ENCODE measurements around the gene LRRC8A. TPM values are rescaled to one million over a fixed set of nuclear protein-coding genes. Genes with fewer than 3 reads are reported as not detected.
"Not testable (repeated sequence)": the region's sequence is repeated elsewhere in the genome, so short reads cannot be mapped to it uniquely, and the experiment has no call there.

The LRRC8A gene
- total RNA-seq, 2 donors from 2014 or later = 45.3 to 65.9 TPM

GRCh38 chr9:128937310-128938165 is 55.6 kb downstream of the LRRC8A start:
- H3K27ac ChIP-seq = no peak overlapping the region
- H3K9me3 ChIP-seq = no peaks in the 10 kb centered on the region
- DNase-seq (ENCODE audit: low spot score) = no peak
- H3K27me3 ChIP-seq = no peaks in the 10 kb centered on the region
- H3K4me1 ChIP-seq = peaks cover 0 to 23% of the 10 kb centered on the region in 2 donors
- no peak for TF ChIP-seq CTCF (IDR thresholded peaks at IDR 0.05)
- no peak overlapping the region for H3K4me3 ChIP-seq
- peaks cover 7% of the 10 kb centered on the region for H3K36me3 ChIP-seq

GRCh38 chr9:128940271-128940921 is 58.5 kb downstream of the LRRC8A start:
- no peak for DNase-seq (ENCODE audit: low spot score)
- Histone ChIP-seq H3K27ac (peak overlapping the region in 1 of 2 donors; percentile 26), H3K36me3 (peaks cover 7% of the 10 kb centered on the region), H3K4me1 (peaks cover 0 to 36% of the 10 kb centered on the region in 2 donors), H3K9me3 (no peaks in the 10 kb centered on the region), H3K27me3 (no peaks in the 10 kb centered on the region), H3K4me3 (no peak overlapping the region)
- no peak for TF ChIP-seq CTCF (IDR thresholded peaks at IDR 0.05)

- Histone ChIP-seq H3K9me3 (no peaks in the 10 kb centered on the region), H3K36me3 (peaks cover 7% of the 10 kb centered on the region), H3K27ac (peak overlapping the region in 1 of 2 donors; percentile 26), H3K27me3 (no peaks in the 10 kb centered on the region), H3K4me3 (no peak overlapping the region), H3K4me1 (peaks cover 0 to 40% of the 10 kb centered on the region in 2 donors)
- no peak for DNase-seq (ENCODE audit: low spot score)
- no peak for TF ChIP-seq CTCF (IDR thresholded peaks at IDR 0.05)
Observed at GRCh38 chr9:128940946-128941755, 59.2 kb downstream of the LRRC8A start.

GRCh38 chr9:128943832-128944620 is 62.1 kb downstream of the LRRC8A start:
- no peak overlapping the region for H3K27ac ChIP-seq
- no peak for TF ChIP-seq CTCF (IDR thresholded peaks at IDR 0.05)
- peaks cover 7% of the 10 kb centered on the region for H3K36me3 ChIP-seq
- peaks cover 0 to 59% of the 10 kb centered on the region in 2 donors for H3K4me1 ChIP-seq
- no peaks in the 10 kb centered on the region for H3K27me3 ChIP-seq
- no peaks in the 10 kb centered on the region for H3K9me3 ChIP-seq
- H3K4me3 ChIP-seq = no peak overlapping the region
- DNase-seq (ENCODE audit: low spot score) = no peak

GRCh38 chr9:128944966-128945365 is 63.0 kb downstream of the LRRC8A start:
- not testable (repeated sequence) for H3K27me3 ChIP-seq; H3K4me3 ChIP-seq; DNase-seq (ENCODE audit: low spot score); H3K9me3 ChIP-seq; H3K27ac ChIP-seq; H3K36me3 ChIP-seq
- H3K4me1 ChIP-seq = peaks cover 0 to 59% of the 10 kb centered on the region in 2 donors
